SK-N-SH (cell line): ENCODE data around the gene ADD1. TPM values are rescaled to one million over a fixed set of nuclear protein-coding genes. Genes with fewer than 3 reads are reported as not detected.
A peak's percentile ranks its signal among the peaks of the same experiment; 100 is the strongest.

Experiments
- CTCF ChIA-PET: fragments of 300-600, 350-600 bp; formaldehyde crosslinking; extraction: SDS; loops from one replicate; lab custom pipeline; 2021; lab: Yijun Ruan, JAX
- POLR2A ChIA-PET: fragments of 350-600 bp; sonication (Branson Sonifier 250); formaldehyde crosslinking; extraction: SDS; loops from one replicate; lab custom pipeline; 2020; ENCODE audit warnings: antibody characterized with exemption, inconsistent platforms; lab: Yijun Ruan, JAX
- DNase-seq: peaks from one replicate; pipeline ENCODE4 v3.0.0; 2012
- H2AFZ ChIP-seq: fragments of 200-600 bp; sonication (generic); 2 replicates; pipeline ENCODE4 v1.8.1; 2016; ENCODE audit warnings: antibody characterized with exemption, mild to moderate bottlenecking, low read depth
- H3F3A ChIP-seq: fragments of 200-600 bp; sonication (generic); replicated peaks from 2 replicates; pipeline ENCODE3; 2016; ENCODE audit warnings: antibody characterized with exemption, mild to moderate bottlenecking; ENCODE audit not compliant: insufficient read depth
- H3K27ac ChIP-seq, 2 experiments: fragments of 200-500 bp in 1 of 2; fragments of 200-600 bp in 1 of 2; sonication (Bioruptor generic) in 1 of 2; sonication (generic), shearing (Covaris generic) in 1 of 2; 2 replicates each; pipeline versions ENCODE4 v1.5.1 to v1.6.1; 2014 to 2016; ENCODE audit warnings: low read depth in 2 of 2, inconsistent platforms in 1 of 2, low read length in 1 of 2, mild to moderate bottlenecking in 1 of 2, mixed read lengths in 1 of 2
- H3K27me3 ChIP-seq: fragments of 200-600 bp; sonication (generic), shearing (Covaris generic); 2 replicates; pipeline ENCODE4 v1.6.1; 2016; ENCODE audit warnings: mixed run types; ENCODE audit not compliant: insufficient read depth
- H3K36me3 ChIP-seq, 2 experiments: fragments of 200-500 bp in 1 of 2; fragments of 200-600 bp in 1 of 2; sonication (Bioruptor generic) in 1 of 2; sonication (generic) in 1 of 2; replicated peaks in 1 of 2; 2 replicates each; pipeline versions ENCODE3 to v1.5.1; 2014 to 2016; ENCODE audit warnings: low read length in 1 of 2, mild to moderate bottlenecking in 1 of 2; ENCODE audit not compliant: insufficient read depth in 2 of 2, control insufficient read depth in 1 of 2
- H3K4me1 ChIP-seq, 2 experiments: fragments of 200-500 bp in 1 of 2; fragments of 200-600 bp in 1 of 2; sonication (Bioruptor generic) in 1 of 2; sonication (generic), shearing (Covaris generic) in 1 of 2; 2 replicates each; pipeline versions ENCODE4 v1.5.1 to v1.6.1; 2014 to 2016; ENCODE audit warnings: low read depth in 1 of 2, low read length in 1 of 2, mixed run types in 1 of 2; ENCODE audit not compliant: insufficient read depth in 2 of 2, control insufficient read depth in 1 of 2
- H3K4me2 ChIP-seq: fragments of 200-600 bp; sonication (generic), shearing (Covaris generic); 2 replicates; pipeline ENCODE4 v1.6.1; 2017; ENCODE audit warnings: mixed run types
- H3K4me3 ChIP-seq, 2 experiments: fragments of 200-500 bp in 1 of 2; fragments of 200-600 bp in 1 of 2; sonication (Bioruptor generic) in 1 of 2; sonication (generic), shearing (Covaris generic) in 1 of 2; 2 replicates each; pipeline versions ENCODE4 v1.5.1 to v1.8.1; 2014 to 2016; ENCODE audit warnings: low read depth in 2 of 2, inconsistent platforms in 1 of 2, low read length in 1 of 2, mild to moderate bottlenecking in 1 of 2, mixed read lengths in 1 of 2, moderate library complexity in 1 of 2
- H3K79me2 ChIP-seq: fragments of 200-600 bp; sonication (generic); 2 replicates; pipeline ENCODE4 v1.8.1; 2017; ENCODE audit warnings: mild to moderate bottlenecking; ENCODE audit not compliant: insufficient read depth
- H3K9ac ChIP-seq: fragments of 200-600 bp; sonication (generic); 2 replicates; pipeline ENCODE4 v1.6.1; 2017; ENCODE audit warnings: mixed run types
- H3K9me2 ChIP-seq: fragments of 200-600 bp; sonication (generic); 2 replicates; pipeline ENCODE4 v1.6.1; 2017; ENCODE audit warnings: mixed run types
- H3K9me3 ChIP-seq: fragments of 200-600 bp; sonication (generic); 2 replicates; pipeline ENCODE4 v1.6.1; 2017; ENCODE audit warnings: mixed run types, mild to moderate bottlenecking, moderate library complexity
- H4K20me1 ChIP-seq: fragments of 200-600 bp; sonication (generic); 2 replicates; pipeline ENCODE4 v1.6.1; 2017; ENCODE audit warnings: mild to moderate bottlenecking, mixed run types; ENCODE audit not compliant: insufficient read depth
- EZH2phosphoT487 ChIP-seq: fragments of 200-600 bp; sonication (generic); IDR thresholded peaks from 2 replicates; pipeline ENCODE4 v1.6.1; 2017; ENCODE audit warnings: low read depth, mixed run types, mild to moderate bottlenecking, antibody characterized with exemption, moderate library complexity, borderline replicate concordance
- FOXJ3 ChIP-seq: sonication (generic); formaldehyde crosslinking; IDR thresholded peaks from 2 replicates; pipeline ENCODE4 v1.5.1; 2020; ENCODE audit warnings: mild to moderate bottlenecking, missing genetic modification reagents
- MXI1 ChIP-seq: IDR thresholded peaks from 2 replicates; pipeline ENCODE4 v1.6.1; 2012; ENCODE audit warnings: mild to moderate bottlenecking, low read depth, low read length, improper control_type of control experiment
- NRF1 ChIP-seq: IDR thresholded peaks from 2 replicates; pipeline ENCODE4 v1.6.1; 2012; ENCODE audit warnings: low read depth, mild to moderate bottlenecking, low read length
- RAD21 ChIP-seq: IDR thresholded peaks from 2 replicates; pipeline ENCODE4 v1.6.1; 2012; ENCODE audit warnings: mild to moderate bottlenecking, low read length
- SIN3A ChIP-seq: IDR thresholded peaks from 2 replicates; pipeline ENCODE4 v1.6.1; 2012; ENCODE audit warnings: low read depth, mild to moderate bottlenecking, low read length, moderate library complexity, borderline replicate concordance
- TCF12 ChIP-seq: IDR thresholded peaks from 2 replicates; pipeline ENCODE4 v1.4.0; 2012
- TEAD4 ChIP-seq: IDR thresholded peaks from 2 replicates; pipeline ENCODE4 v1.4.0; 2012; ENCODE audit warnings: mild to moderate bottlenecking, borderline replicate concordance; ENCODE audit not compliant: insufficient read depth
- YY1 ChIP-seq: IDR thresholded peaks from 2 replicates; pipeline ENCODE4 v1.4.0; 2012; ENCODE audit warnings: low read depth, mild to moderate bottlenecking
- ZBTB33 ChIP-seq: IDR thresholded peaks from 2 replicates; pipeline ENCODE4 v1.4.0; 2012; ENCODE audit warnings: low read depth, borderline replicate concordance
- WGBS: methylation state at CpG from one replicate; pipeline ENCODE4 v1.1.6; 2017; ENCODE audit warnings: low lambda C conversion rate; 5-methylcytosine and 5-hydroxymethylcytosine counted together
- polyA plus RNA-seq, 3 experiments: library from polyadenylated mRNA; depleted of rRNA; stranded (reverse); fragments of >200 nt; gene quantifications; 2 replicates each; pipeline ENCODE4 v1.2.3, GENCODE V29; 2012

The ADD1 gene
- polyA plus RNA-seq, 1 of the 3 experiments (the other 2 are of a cell fraction): 155 TPM

GRCh38 chr4:2839060-2839459 lies 4.6 kb upstream of the ADD1 start (continued):
- TF ChIP-seq FOXJ3 (CRISPR knock-in tag) (no peak), TCF12 (no peak), SIN3A (no peak), EZH2phosphoT487 (no peak), NRF1 (no peak), ZBTB33 (no peak), MXI1 (no peak)

GRCh38 chr4:2842687-2843262 lies 869 bp upstream of the ADD1 start:
- CTCF ChIA-PET: interaction anchor here (1.2 to 1.5 kb wide), 3 partner anchors 24 to 93 kb away, joined by 3 read pairs; no protein-coding TSS in a partner anchor
- DNase-seq: peak; percentile 19
- TF ChIP-seq FOXJ3 (CRISPR knock-in tag) (0 out of 2 replicates have a peak, but pooled peaks have one; percentile 19), YY1 (no peak)
- Histone ChIP-seq H3K27ac (peak overlapping the region; percentile 62 to 83; a peak in 3 of 4 replicates), H3K4me1 (peaks cover 3 to 14% of the 10 kb centered on the region in 2 experiments; a peak in 3 of 4 replicates), H3K27me3 (no peaks in the 10 kb centered on the region), H2AFZ (peak overlapping the region; percentile 87), H3K36me3 (no peaks in the 10 kb centered on the region), H3F3A (peaks cover 28% of the 10 kb centered on the region), H3K4me3 (peak overlapping the region; percentile 63 to 79), H4K20me1 (peaks cover 32% of the 10 kb centered on the region), H3K9me3 (no peaks in the 10 kb centered on the region), H3K79me2 (peaks cover 38% of the 10 kb centered on the region), H3K9me2 (no peaks in the 10 kb centered on the region), H3K4me2 (peak overlapping the region; percentile 98), H3K9ac (peak overlapping the region; percentile 87)
- POLR2A ChIA-PET: interaction anchor here (0.6 to 1.5 kb wide), 2 partner anchors 9 to 856 kb away, joined by 3 read pairs; no protein-coding TSS in a partner anchor
- WGBS: 31% methylated on average over 6 of the region's 10 CpGs

GRCh38 chr4:2843941-2844584 lies 419 bp downstream of the ADD1 start:
- 0% methylated on average over 9 of the region's 74 CpGs for WGBS
- peak overlapping the region; percentile 87 for H3K9ac ChIP-seq
- DNase-seq: peak; percentile 79
- H3K27me3 ChIP-seq: no peaks in the 10 kb centered on the region
- H3K9me3 ChIP-seq: no peaks in the 10 kb centered on the region
- TF ChIP-seq RAD21 (peak; percentile 19; the same call in 1 of the 2 replicates), MXI1 (0 out of 2 replicates have a peak, but pooled peaks have one; percentile 10), TEAD4 (no peak)
- no peak overlapping the region for H2AFZ ChIP-seq
- peaks cover 45% of the 10 kb centered on the region for H4K20me1 ChIP-seq
- H3K79me2 ChIP-seq: peaks cover 51% of the 10 kb centered on the region
- H3K9me2 ChIP-seq: no peaks in the 10 kb centered on the region
- peak overlapping the region; percentile 62 to 72; a peak in 3 of 4 replicates for H3K27ac ChIP-seq
- peaks cover 0 to 13% of the 10 kb centered on the region in 2 experiments; a peak in 3 of 4 replicates for H3K4me1 ChIP-seq
- ChIA-PET CTCF (interaction anchor here (1.2 to 1.5 kb wide), 3 partner anchors 25 to 91 kb away, joined by 3 read pairs; no protein-coding TSS in a partner anchor), POLR2A (interaction anchor here (0.7 to 1.5 kb wide), 2 partner anchors 10 to 46 kb away, joined by 3 to 6 read pairs; no protein-coding TSS in a partner anchor)
- peak overlapping the region; percentile 63 to 79 for H3K4me3 ChIP-seq
- H3F3A ChIP-seq: peaks cover 22% of the 10 kb centered on the region
- H3K36me3 ChIP-seq: no peaks in the 10 kb centered on the region
- H3K4me2 ChIP-seq: peak overlapping the region; percentile 85
